HepG2 (cell line): ENCODE results near the gene AXIN1. TPM values are rescaled to one million over a fixed set of nuclear protein-coding genes. Genes with fewer than 3 reads are reported as not detected.

Experiments
- ATAC-seq: fragments of 200-7000 bp; cut with Tn5 transposase; 3 replicates; pipeline ENCODE4 v1.9.1; 2020; ENCODE audit warnings: mild to moderate bottlenecking, moderate library complexity
- Bru-seq: library from RNA; stranded (reverse); fragments of 400-500 nt; gene quantifications from one replicate; lab custom pipeline; 2021; lab: Mats Ljungman, UMichigan
- BruChase-seq, 2 experiments: library from RNA; stranded (reverse); fragments of 400-500 nt; gene quantifications; one replicate each; lab custom pipeline; 2021; lab: Mats Ljungman, UMichigan
- BruUV-seq: library from RNA; stranded (reverse); fragments of 400-500 nt; replicated peaks from 2 replicates; lab custom pipeline; 2021; lab: Mats Ljungman, UMichigan
- CTCF ChIA-PET: fragments of 300-600 bp; formaldehyde crosslinking; extraction: SDS; loops from one replicate; lab custom pipeline; 2021; ENCODE audit warnings: low total read pairs, inconsistent platforms, low intra/inter-chr PET ratio; lab: Yijun Ruan, JAX
- POLR2A ChIA-PET: fragments of 350-600 bp; sonication (Branson Sonifier 250); formaldehyde crosslinking; loops from one replicate; lab custom pipeline; 2020; ENCODE audit warnings: antibody characterized with exemption, inconsistent platforms; lab: Yijun Ruan, JAX
- DNase-seq: peaks from one replicate; pipeline ENCODE4 v3.0.0-alpha.2; 2015; ENCODE audit warnings: low spot score
- FAIRE-seq: peaks from 3 replicates; lab custom pipeline; 2011; peaks lifted over from hg19 to GRCh38; lab: Jason Lieb, UNC
- H2AFZ ChIP-seq: one replicate; pipeline ENCODE4 v1.6.1; 2011; ENCODE audit warnings: low read length, inconsistent platforms
- H3K27ac ChIP-seq: fragments of 300-600 bp; 3 replicates; pipeline ENCODE4 v1.8.0; 2011; ENCODE audit warnings: mixed run types, mild to moderate bottlenecking, mixed read lengths, low read length, inconsistent platforms; ENCODE audit not compliant: insufficient read depth; ENCODE audit errors: extremely low read length
- H3K27me3 ChIP-seq, 2 experiments: fragments of 200-600 bp in 1 of 2; 2 replicates in 1 of 2; 3 replicates in 1 of 2; pipeline versions ENCODE4 v1.6.0 to v1.8.0; 2011; ENCODE audit warnings: low read length in 2 of 2, mild to moderate bottlenecking in 2 of 2, moderate library complexity in 2 of 2, inconsistent platforms in 1 of 2; ENCODE audit not compliant: insufficient read depth in 2 of 2, control insufficient read depth in 1 of 2
- H3K36me3 ChIP-seq, 2 experiments: fragments of 200-600 bp in 1 of 2; replicated peaks in 1 of 2; 2 replicates in 1 of 2; 3 replicates in 1 of 2; pipeline versions ENCODE4 v1.5.1 to v1.8.0; 2011; ENCODE audit warnings: low read length in 2 of 2, inconsistent platforms in 1 of 2; ENCODE audit not compliant: insufficient read depth in 2 of 2, control insufficient read depth in 1 of 2
- H3K4me1 ChIP-seq: 2 replicates; pipeline ENCODE4 v1.5.1; 2012; ENCODE audit warnings: low read length, inconsistent platforms; ENCODE audit not compliant: insufficient read depth
- H3K4me2 ChIP-seq: 2 replicates; pipeline ENCODE4 v1.6.0; 2011; ENCODE audit warnings: low read depth, low read length, inconsistent platforms
- H3K4me3 ChIP-seq, 3 experiments: fragments of 200-600 bp in 1 of 3; sonication (generic), shearing (Covaris generic) in 1 of 3; replicated peaks in 1 of 3; 2 replicates each; pipeline ENCODE4 v1.5.1; 2011 to 2016; ENCODE audit warnings: low read length in 3 of 3, inconsistent platforms in 2 of 3, low read depth in 2 of 3, mild to moderate bottlenecking in 2 of 3, control low read depth in 1 of 3, mixed read lengths in 1 of 3; ENCODE audit not compliant: insufficient read depth in 1 of 3
- H3K79me2 ChIP-seq: one replicate; pipeline ENCODE4 v1.6.1; 2011; ENCODE audit warnings: low read length, inconsistent platforms; ENCODE audit not compliant: insufficient read depth
- H3K9ac ChIP-seq: 2 replicates; pipeline ENCODE4 v1.6.0; 2011; ENCODE audit warnings: mild to moderate bottlenecking, low read depth, low read length, inconsistent platforms; ENCODE audit not compliant: insufficient read depth
- H3K9me3 ChIP-seq: 2 replicates; pipeline ENCODE4 v1.5.1; 2012; ENCODE audit warnings: mild to moderate bottlenecking, low read length
- H4K20me1 ChIP-seq: 2 replicates; pipeline ENCODE4 v1.6.0; 2011; ENCODE audit warnings: inconsistent platforms, mild to moderate bottlenecking, low read length, moderate library complexity; ENCODE audit not compliant: insufficient read depth
- GATAD2A ChIP-seq: IDR thresholded peaks from 2 replicates; pipeline ENCODE4 v1.6.1; 2016
- KDM1A ChIP-seq: IDR thresholded peaks from 2 replicates; pipeline ENCODE4 v1.6.1; 2016; ENCODE audit warnings: missing compliant biosample characterization
- KLF12 ChIP-seq: sonication (generic); formaldehyde crosslinking; IDR thresholded peaks from 2 replicates; pipeline ENCODE4 v1.4.0; 2020; ENCODE audit warnings: missing genetic modification reagents, borderline replicate concordance
- RFXAP ChIP-seq: sonication (generic); formaldehyde crosslinking; IDR thresholded peaks from 2 replicates; pipeline ENCODE4 v1.4.0; 2020; ENCODE audit warnings: missing genetic modification reagents, borderline replicate concordance
- ZBTB42 ChIP-seq: sonication (generic); formaldehyde crosslinking; IDR thresholded peaks from 2 replicates; pipeline ENCODE4 v1.5.0; 2020; ENCODE audit warnings: mild to moderate bottlenecking, missing genetic modification reagents
- ZNF280B ChIP-seq: sonication (generic); formaldehyde crosslinking; IDR thresholded peaks from 2 replicates; pipeline ENCODE4 v1.5.0; 2020; ENCODE audit warnings: missing genetic modification reagents, mild to moderate bottlenecking, borderline replicate concordance
- ZNF709 ChIP-seq: sonication (generic); formaldehyde crosslinking; IDR thresholded peaks from 2 replicates; pipeline ENCODE4 v1.5.0; 2020; ENCODE audit warnings: mild to moderate bottlenecking, missing genetic modification reagents
- ZNF850 ChIP-seq: sonication (generic); formaldehyde crosslinking; conservative IDR thresholded peaks from 2 replicates; pipeline ENCODE4 v1.9.0; 2021; ENCODE audit warnings: mild to moderate bottlenecking, missing genetic modification reagents
- WGBS: methylation state at CpG from one replicate; pipeline ENCODE4 v1.1.6; 2017; ENCODE audit warnings: low lambda C conversion rate; 5-methylcytosine and 5-hydroxymethylcytosine counted together
- in situ Hi-C: cut with HindIII; loops from 2 replicates; pipeline ENCODE4 v1.10.0; 2017; ENCODE audit warnings: low pct_unique_long_range_greater_than_20kb; ENCODE audit not compliant: extremely low pct_ligation_motif_present
- intact Hi-C: fragments of 100-400 bp; cut with micrococcal nuclease; formaldehyde crosslinking; loops from one replicate; pipeline ENCODE4 v1.10.0; 2022; ENCODE audit not compliant: unreplicated experiment
- long read RNA-seq, 2 experiments: library from RNA in 1 of 2; library from polyadenylated mRNA in 1 of 2; stranded (forward) in 1 of 2; unstranded in 1 of 2; transcript quantifications; one replicate each; pipeline ENCODE4 v2.0.0, GENCODE V29; 2019 to 2022
- polyA minus RNA-seq, 3 experiments: library from RNA; depleted of rRNA, polyadenylated mRNA; stranded (reverse); fragments of >200 nt; gene quantifications; 2 replicates each; pipeline ENCODE4 v1.2.3, GENCODE V29; 2011; ENCODE audit warnings: low replicate concordance in 1 of 3
- polyA plus RNA-seq, 8 experiments: library from polyadenylated mRNA; depleted of rRNA in 3 of 8; stranded (reverse) in 7 of 8; unstranded in 1 of 8; fragments of >200 nt; fragmentation: Illumina TruSeq in 4 of 8; extraction: Trizol in 4 of 8; gene quantifications; 2 replicates each; pipeline versions ENCODE4 v1.2.1 to v1.2.3, GENCODE V29; 2011 to 2016; ENCODE audit warnings: low read depth in 4 of 8, missing spikeins in 1 of 8, mixed read lengths in 1 of 8; ENCODE audit not compliant: insufficient read depth in 1 of 8
- total RNA-seq, 5 experiments: library from RNA; depleted of rRNA; stranded (reverse); fragments of >200 nt; fragmentation: Illumina TruSeq; extraction: Trizol; gene quantifications; 2 replicates each; pipeline ENCODE4 v1.2.3, GENCODE V29; 2016; ENCODE audit warnings: low read depth in 1 of 5
- TF ChIP-seq, protein P1 (sequence below): sonication (generic); formaldehyde crosslinking; IDR thresholded peaks from 2 replicates; pipeline ENCODE4 v1.4.0; 2020; ENCODE audit warnings: mild to moderate bottlenecking, missing genetic modification reagents
- TF ChIP-seq, protein P2 (sequence below): sonication (generic); formaldehyde crosslinking; IDR thresholded peaks from 2 replicates; pipeline ENCODE4 v1.9.0; 2021; ENCODE audit warnings: missing genetic modification reagents, mild to moderate bottlenecking, borderline replicate concordance

AXIN1 gene, protein sequence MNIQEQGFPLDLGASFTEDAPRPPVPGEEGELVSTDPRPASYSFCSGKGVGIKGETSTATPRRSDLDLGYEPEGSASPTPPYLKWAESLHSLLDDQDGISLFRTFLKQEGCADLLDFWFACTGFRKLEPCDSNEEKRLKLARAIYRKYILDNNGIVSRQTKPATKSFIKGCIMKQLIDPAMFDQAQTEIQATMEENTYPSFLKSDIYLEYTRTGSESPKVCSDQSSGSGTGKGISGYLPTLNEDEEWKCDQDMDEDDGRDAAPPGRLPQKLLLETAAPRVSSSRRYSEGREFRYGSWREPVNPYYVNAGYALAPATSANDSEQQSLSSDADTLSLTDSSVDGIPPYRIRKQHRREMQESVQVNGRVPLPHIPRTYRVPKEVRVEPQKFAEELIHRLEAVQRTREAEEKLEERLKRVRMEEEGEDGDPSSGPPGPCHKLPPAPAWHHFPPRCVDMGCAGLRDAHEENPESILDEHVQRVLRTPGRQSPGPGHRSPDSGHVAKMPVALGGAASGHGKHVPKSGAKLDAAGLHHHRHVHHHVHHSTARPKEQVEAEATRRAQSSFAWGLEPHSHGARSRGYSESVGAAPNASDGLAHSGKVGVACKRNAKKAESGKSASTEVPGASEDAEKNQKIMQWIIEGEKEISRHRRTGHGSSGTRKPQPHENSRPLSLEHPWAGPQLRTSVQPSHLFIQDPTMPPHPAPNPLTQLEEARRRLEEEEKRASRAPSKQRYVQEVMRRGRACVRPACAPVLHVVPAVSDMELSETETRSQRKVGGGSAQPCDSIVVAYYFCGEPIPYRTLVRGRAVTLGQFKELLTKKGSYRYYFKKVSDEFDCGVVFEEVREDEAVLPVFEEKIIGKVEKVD
- total RNA-seq (2016; rRNA removed; fragmentation: Illumina TruSeq; extraction: Trizol) (18.8 and 24.0 TPM in 2 replicates), polyA plus RNA-seq (2011; rRNA removed) (26.0 and 28.5 TPM in 2 replicates), polyA minus RNA-seq (2011; rRNA and poly(A)+ RNA removed; ENCODE audit: low replicate concordance) (10.4 and 24.0 TPM in 2 replicates), Bru-seq, nascent RNA (percentile 57 among the genes with signal in this experiment), BruChase-seq, experiment 1, labeled RNA remaining after a 6-hour chase (percentile 77 among the genes with signal in this experiment), BruChase-seq, experiment 2, labeled RNA remaining after a 2-hour chase (percentile 68 among the genes with signal in this experiment)
- total RNA-seq (2016; cell fraction: cytosol; rRNA removed; fragmentation: Illumina TruSeq; extraction: Trizol; ENCODE audit: low read depth): 17.0 and 18.3 TPM in 2 replicates
- 14.2 and 23.9 TPM in 2 replicates for total RNA-seq (2016; cell fraction: insoluble cytoplasmic fraction; rRNA removed; fragmentation: Illumina TruSeq; extraction: Trizol)
- total RNA-seq (2016; cell fraction: membrane; rRNA removed; fragmentation: Illumina TruSeq; extraction: Trizol): 32.6 and 32.8 TPM in 2 replicates
- total RNA-seq (2016; cell fraction: nucleus; rRNA removed; fragmentation: Illumina TruSeq; extraction: Trizol): 14.9 and 17.5 TPM in 2 replicates
- 37.0 and 44.7 TPM in 2 replicates for polyA plus RNA-seq (2011; cell fraction: cytosol; rRNA removed)
- polyA plus RNA-seq (2011; cell fraction: nucleus; rRNA removed): 55.4 and 62.8 TPM in 2 replicates
- 28.4 and 30.4 TPM in 2 replicates for polyA plus RNA-seq (2012)
- 8.5 and 8.8 TPM in 2 replicates for polyA plus RNA-seq (2016; cell fraction: cytosol; fragmentation: Illumina TruSeq; extraction: Trizol; ENCODE audit: low read depth)
- polyA plus RNA-seq (2016; cell fraction: insoluble cytoplasmic fraction; fragmentation: Illumina TruSeq; extraction: Trizol; ENCODE audit: low read depth): 19.0 and 24.8 TPM in 2 replicates
- 22.0 and 23.4 TPM in 2 replicates for polyA plus RNA-seq (2016; cell fraction: membrane; fragmentation: Illumina TruSeq; extraction: Trizol; ENCODE audit: low read depth)
- 30.6 and 31.6 TPM in 2 replicates for polyA plus RNA-seq (2016; cell fraction: nucleus; fragmentation: Illumina TruSeq; extraction: Trizol; ENCODE audit: insufficient read depth, low read depth)
- polyA minus RNA-seq (2011; cell fraction: cytosol; rRNA and poly(A)+ RNA removed): 21.4 and 23.6 TPM in 2 replicates
- 14.3 and 15.7 TPM in 2 replicates for polyA minus RNA-seq (2011; cell fraction: nucleus; rRNA and poly(A)+ RNA removed)
- long read RNA-seq, experiment 1, partial matches to known transcripts: 9 of 14 reads
- long read RNA-seq, experiment 1, other reads (novel, unspliced or antisense): 5 of 14 reads
- long read RNA-seq, experiment 2, transcript AXIN1-201 (11 exons, 3,643 nt): minor isoform, 5 of 123 reads
- long read RNA-seq, experiment 2, transcript AXIN1-202 (10 exons, 3,324 nt): major isoform, 20 of 123 reads
- long read RNA-seq, experiment 2, partial matches to known transcripts: 47 of 123 reads
- long read RNA-seq, experiment 2, other reads (novel, unspliced or antisense): 50 of 123 reads

DNA sequence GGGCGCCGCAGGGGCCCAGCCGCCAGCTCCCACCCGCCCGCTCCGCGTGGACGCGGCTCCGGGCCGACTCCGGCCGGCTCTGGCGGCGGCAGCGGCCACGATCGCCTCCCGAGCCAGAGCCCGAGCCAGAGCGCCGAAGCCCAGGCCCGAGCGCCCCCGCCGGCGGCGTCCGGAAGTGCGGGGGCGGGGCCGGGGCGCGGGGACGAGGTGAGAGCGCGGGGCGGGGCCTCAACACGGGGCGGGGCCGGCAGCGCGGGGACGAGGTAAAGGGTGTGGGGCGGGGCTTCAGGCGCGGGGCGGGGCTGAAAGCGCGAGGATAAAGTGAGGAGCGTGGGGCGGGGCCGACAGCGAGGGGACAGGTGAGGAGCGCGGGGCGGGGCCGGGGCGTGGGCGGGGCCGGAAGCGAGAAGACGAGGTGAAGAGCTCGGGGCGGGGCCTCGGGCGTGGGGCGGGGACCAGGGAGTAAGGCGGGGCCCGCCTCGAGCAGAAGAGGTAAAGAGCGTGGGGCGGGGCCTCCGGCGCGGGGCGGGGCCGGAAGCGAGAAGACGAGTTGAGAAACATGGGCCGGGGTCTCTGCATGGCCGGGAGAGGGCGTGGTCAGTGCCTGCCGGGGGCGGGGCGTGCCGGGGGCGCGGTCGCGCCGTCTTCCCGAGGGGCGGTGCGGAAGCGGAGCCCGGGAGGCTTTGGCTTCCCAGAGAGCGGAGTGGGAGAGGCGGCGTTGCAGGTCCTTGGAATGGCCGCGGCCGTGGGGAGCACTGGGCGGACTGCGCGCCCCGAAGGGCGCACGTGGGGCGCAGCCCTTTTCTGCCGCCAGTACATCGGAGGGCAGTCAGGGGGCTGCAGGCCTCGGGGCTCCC, at the start of gene AXIN1:
Gene AXIN1, minus strand, starts transcription at position 177 of the 857 bp plus-strand sequence. CDS start 5,698 bp downstream, outside the sequence.
- ChIA-PET POLR2A (interaction anchor here (0.6 to 2.4 kb wide), 22 partner anchors 9 to 299 kb away, joined by 3 to 31 read pairs (median 4); partner anchors contain the start of genes DECR2, FAM234A, METTL26 and MRPL28), CTCF (no interaction called here)
- peak within 1 kb of the TSS; percentile 100 for H3K4me2 ChIP-seq
- no TSS peak for BruUV-seq
- H3K4me3 ChIP-seq: peak within 1 kb of the TSS; percentile 67 to 84 (median 78)
- H3K9me3 ChIP-seq: no peaks in the 10 kb centered on the region
- H3K9ac ChIP-seq: peak within 1 kb of the TSS; percentile 86
- peaks cover 72% of the 10 kb centered on the region for H3K4me1 ChIP-seq
- DNase-seq (peak; percentile 93), ATAC-seq (peak; percentile 79), FAIRE-seq (peak; percentile 47)
- peaks cover 38% of the 10 kb centered on the region for H3K79me2 ChIP-seq
- peaks cover 1 to 8% of the 10 kb centered on the region in 2 experiments; a peak in 2 of 5 replicates for H3K36me3 ChIP-seq
- H3K27me3 ChIP-seq: no peaks in the 10 kb centered on the region
- H4K20me1 ChIP-seq: peaks cover 4% of the 10 kb centered on the region
- peak within 1 kb of the TSS; percentile 61 for H3K27ac ChIP-seq
- in situ Hi-C loops (no loop called here), intact Hi-C loops (no loop called here)
- H2AFZ ChIP-seq: no peak within 1 kb of the TSS
- 4% methylated on average over 59 of the region's 113 CpGs for WGBS
- TF ChIP-seq GATAD2A (CRISPR knock-in tag): no peak
- TF ChIP-seq ZNF280B (CRISPR knock-in tag): no peak
- no peak for TF ChIP-seq ZBTB42 (CRISPR knock-in tag)
- TF ChIP-seq, protein P1, sequence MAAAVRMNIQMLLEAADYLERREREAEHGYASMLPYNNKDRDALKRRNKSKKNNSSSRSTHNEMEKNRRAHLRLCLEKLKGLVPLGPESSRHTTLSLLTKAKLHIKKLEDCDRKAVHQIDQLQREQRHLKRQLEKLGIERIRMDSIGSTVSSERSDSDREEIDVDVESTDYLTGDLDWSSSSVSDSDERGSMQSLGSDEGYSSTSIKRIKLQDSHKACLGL (CRISPR knock-in tag): peak; percentile 82
- TF ChIP-seq RFXAP (CRISPR knock-in tag): 0 out of 2 replicates have a peak, but pooled peaks have one; percentile 25
- peak; percentile 79; the same call in 1 of the 2 replicates for TF ChIP-seq ZNF850 (CRISPR knock-in tag)
- TF ChIP-seq KDM1A (CRISPR knock-in tag): no peak
- TF ChIP-seq KLF12 (CRISPR knock-in tag): 0 out of 2 replicates have a peak, but pooled peaks have one; percentile 54
- TF ChIP-seq ZNF709 (CRISPR knock-in tag): peak; percentile 78
- TF ChIP-seq, protein P2, sequence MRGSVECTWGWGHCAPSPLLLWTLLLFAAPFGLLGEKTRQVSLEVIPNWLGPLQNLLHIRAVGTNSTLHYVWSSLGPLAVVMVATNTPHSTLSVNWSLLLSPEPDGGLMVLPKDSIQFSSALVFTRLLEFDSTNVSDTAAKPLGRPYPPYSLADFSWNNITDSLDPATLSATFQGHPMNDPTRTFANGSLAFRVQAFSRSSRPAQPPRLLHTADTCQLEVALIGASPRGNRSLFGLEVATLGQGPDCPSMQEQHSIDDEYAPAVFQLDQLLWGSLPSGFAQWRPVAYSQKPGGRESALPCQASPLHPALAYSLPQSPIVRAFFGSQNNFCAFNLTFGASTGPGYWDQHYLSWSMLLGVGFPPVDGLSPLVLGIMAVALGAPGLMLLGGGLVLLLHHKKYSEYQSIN (CRISPR knock-in tag): no peak
